IPS DF 19.7 (cell line): ENCODE data around the gene CYP20A1.
"Not testable (repeated sequence)": the region's sequence is repeated elsewhere in the genome, so short reads cannot be mapped to it uniquely, and the experiment has no call there.

ENCODE experiments used
- DNase-seq: peaks from one replicate; pipeline ENCODE4 v3.0.0-alpha.2; 2013; ENCODE audit warnings: low read depth, low spot score

The CYP20A1 gene

GRCh38 chr2:203238704-203239526 is at the start of gene CYP20A1:
TSS of gene CYP20A1 (plus strand) at chr2:203239018. CDS start at chr2:203239063, 45 bp downstream.
- DNase-seq, result peak; percentile 73

GRCh38 chr2:203190547-203190946 is 48.3 kb upstream of the CYP20A1 start:
- DNase-seq, result not testable (repeated sequence)

- DNase-seq, result not testable (repeated sequence)
These were observed 47.8 kb upstream of the CYP20A1 start for GRCh38 chr2:203191026-203191425.

GRCh38 chr2:203191961-203192360 is 46.9 kb upstream of the CYP20A1 start:
- DNase-seq, result no peak

GRCh38 chr2:203195331-203196036 is 43.3 kb upstream of the CYP20A1 start:
- no peak for DNase-seq

- no peak for DNase-seq
These were observed 38.0 kb upstream of the CYP20A1 start for GRCh38 chr2:203200866-203201265.

GRCh38 chr2:203201426-203201825 is 37.4 kb upstream of the CYP20A1 start:
- DNase-seq, result no peak

GRCh38 chr2:203209538-203209937 is 29.3 kb upstream of the CYP20A1 start:
- DNase-seq, result no peak

GRCh38 chr2:203225423-203226039 is 13.3 kb upstream of the CYP20A1 start:
- DNase-seq, result no peak

GRCh38 chr2:203229674-203230073 is 9.1 kb upstream of the CYP20A1 start:
- not testable (repeated sequence) for DNase-seq

- DNase-seq, result no peak
These were observed 1.2 kb upstream of the CYP20A1 start for GRCh38 chr2:203237346-203238238.

- DNase-seq, result no peak
These were observed 520 bp upstream of the CYP20A1 start for GRCh38 chr2:203238292-203238703.

GRCh38 chr2:203240491-203240890 is 1.7 kb downstream of the CYP20A1 start:
- DNase-seq, result no peak

GRCh38 chr2:203242518-203242917 is 3.7 kb downstream of the CYP20A1 start:
- DNase-seq, result no peak

- no peak for DNase-seq
These were observed 7.8 kb downstream of the CYP20A1 start for GRCh38 chr2:203246646-203247045.

GRCh38 chr2:203252818-203253217 is 14.0 kb downstream of the CYP20A1 start:
- no peak for DNase-seq

GRCh38 chr2:203253422-203254095 is 14.7 kb downstream of the CYP20A1 start:
- not testable (repeated sequence) for DNase-seq

- no peak for DNase-seq
These were observed 22.7 kb downstream of the CYP20A1 start for GRCh38 chr2:203261326-203262159.

- DNase-seq, result no peak
These were observed 40.5 kb downstream of the CYP20A1 start for GRCh38 chr2:203279288-203279687.
